HEK293 (cell line): Measurements from ENCODE around the gene ITGAL.
A peak's percentile ranks its signal among the peaks of the same experiment; 100 is the strongest.

Source experiments
- CTCF ChIA-PET: fragments of 350-600 bp; formaldehyde crosslinking; extraction: SDS; loops from one replicate; lab custom pipeline; 2021; ENCODE audit warnings: antibody characterized with exemption; lab: Yijun Ruan, JAX
- POLR2A ChIA-PET: fragments of 300-600 bp; formaldehyde crosslinking; extraction: SDS; loops from one replicate; lab custom pipeline; 2020; ENCODE audit warnings: antibody characterized with exemption, inconsistent platforms; lab: Yijun Ruan, JAX
- H3K27ac ChIP-seq: fragments of 200-500 bp; sonication (Bioruptor generic); 2 replicates; pipeline ENCODE4 v1.5.1; 2014; ENCODE audit warnings: low read depth, low read length, control low read depth, inconsistent platforms; ENCODE audit errors: extremely low read depth
- H3K36me3 ChIP-seq, 2 experiments: fragments of 200-500 bp in 1 of 2; sonication (Bioruptor generic) in 1 of 2; 1 replicate in 1 of 2; 2 replicates in 1 of 2; pipeline ENCODE4 v1.5.1; 2014 to 2017; ENCODE audit warnings: inconsistent platforms in 2 of 2, low read length in 2 of 2; ENCODE audit not compliant: control insufficient read depth in 2 of 2, insufficient read depth in 1 of 2
- H3K4me1 ChIP-seq: fragments of 200-500 bp; sonication (Bioruptor generic); 2 replicates; pipeline ENCODE4 v1.5.1; 2014; ENCODE audit warnings: mild to moderate bottlenecking, low read length, inconsistent platforms; ENCODE audit not compliant: control insufficient read depth, insufficient read depth
- H3K4me3 ChIP-seq: 2 replicates; pipeline ENCODE4 v1.5.1; 2011; ENCODE audit warnings: low read depth, mild to moderate bottlenecking, control low read depth, low read length, moderate library complexity
- H3K9me3 ChIP-seq: fragments of 200-500 bp; sonication (Bioruptor generic); 2 replicates; pipeline ENCODE4 v1.5.1; 2014; ENCODE audit warnings: low read depth, low read length, inconsistent platforms; ENCODE audit not compliant: control insufficient read depth, insufficient read depth
- IKZF3 ChIP-seq: fragments of 450-650 bp; IDR thresholded peaks from 2 replicates; pipeline ENCODE4 v1.5.0; 2018; ENCODE audit warnings: missing biosample characterization, mild to moderate bottlenecking, missing genetic modification characterization, moderate library complexity
- KLF1 ChIP-seq: fragments of 450-650 bp; formaldehyde crosslinking; IDR thresholded peaks from 2 replicates; pipeline ENCODE4 v1.5.1; 2016; ENCODE audit warnings: missing biosample characterization, missing genetic modification characterization
- PATZ1 ChIP-seq: fragments of 450-650 bp; formaldehyde crosslinking; IDR thresholded peaks from 2 replicates; pipeline ENCODE4 v1.5.1; 2016; ENCODE audit warnings: missing biosample characterization, missing genetic modification characterization
- RBAK ChIP-seq: fragments of 450-650 bp; formaldehyde crosslinking; IDR thresholded peaks from 2 replicates; pipeline ENCODE4 v1.5.1; 2016; ENCODE audit warnings: missing biosample characterization, missing genetic modification characterization
- SCRT1 ChIP-seq: fragments of 450-650 bp; formaldehyde crosslinking; IDR thresholded peaks from 2 replicates; pipeline ENCODE4 v1.5.1; 2016; ENCODE audit warnings: missing biosample characterization, missing genetic modification characterization, borderline replicate concordance
- SCRT2 ChIP-seq: fragments of 450-650 bp; formaldehyde crosslinking; IDR thresholded peaks from 2 replicates; pipeline ENCODE4 v1.5.1; 2016; ENCODE audit warnings: missing biosample characterization, missing genetic modification characterization
- ZBTB17 ChIP-seq: fragments of 450-650 bp; formaldehyde crosslinking; IDR thresholded peaks from 2 replicates; pipeline ENCODE4 v1.5.1; 2016; ENCODE audit warnings: missing biosample characterization, missing genetic modification characterization
- ZNF175 ChIP-seq: fragments of 450-650 bp; formaldehyde crosslinking; IDR thresholded peaks from 2 replicates; pipeline ENCODE4 v1.5.1; 2016; ENCODE audit warnings: missing biosample characterization, missing genetic modification characterization
- ZNF23 ChIP-seq: fragments of 450-650 bp; formaldehyde crosslinking; IDR thresholded peaks from 2 replicates; pipeline ENCODE4 v1.5.1; 2016; ENCODE audit warnings: missing biosample characterization, missing genetic modification characterization, borderline replicate concordance
- ZNF274 ChIP-seq, 2 experiments: fragments of 200-500 bp in 1 of 2; fragments of 450-650 bp in 1 of 2; sonication (Bioruptor generic) in 1 of 2; formaldehyde crosslinking in 1 of 2; IDR thresholded peaks; 2 replicates each; pipeline versions ENCODE4 v1.5.1 to v1.6.1; 2014 to 2016; ENCODE audit warnings: borderline replicate concordance in 1 of 2, inconsistent platforms in 1 of 2, low read length in 1 of 2, missing biosample characterization in 1 of 2, missing genetic modification characterization in 1 of 2
- ZNF404 ChIP-seq: fragments of 450-650 bp; formaldehyde crosslinking; IDR thresholded peaks from 2 replicates; pipeline ENCODE4 v1.5.1; 2017; ENCODE audit warnings: missing biosample characterization, missing genetic modification characterization
- ZNF670 ChIP-seq: fragments of 450-650 bp; formaldehyde crosslinking; IDR thresholded peaks from 2 replicates; pipeline ENCODE4 v1.5.1; 2016; ENCODE audit warnings: missing biosample characterization, missing genetic modification characterization, low read depth
- ZNF677 ChIP-seq: fragments of 450-650 bp; IDR thresholded peaks from 2 replicates; pipeline ENCODE4 v1.5.0; 2018; ENCODE audit warnings: missing biosample characterization, mild to moderate bottlenecking, missing genetic modification characterization, moderate library complexity
- ZNF837 ChIP-seq: fragments of 450-650 bp; formaldehyde crosslinking; IDR thresholded peaks from 2 replicates; pipeline ENCODE4 v1.5.1; 2016; ENCODE audit warnings: missing biosample characterization, missing genetic modification characterization
- ZSCAN16 ChIP-seq: fragments of 450-650 bp; formaldehyde crosslinking; IDR thresholded peaks from 2 replicates; pipeline ENCODE4 v1.5.1; 2016; ENCODE audit warnings: missing biosample characterization, missing genetic modification characterization
- TF ChIP-seq, protein P1 (sequence below): fragments of 450-650 bp; formaldehyde crosslinking; IDR thresholded peaks from 2 replicates; pipeline ENCODE4 v1.5.1; 2016; ENCODE audit warnings: missing biosample characterization, missing genetic modification characterization

ITGAL gene

DNA sequence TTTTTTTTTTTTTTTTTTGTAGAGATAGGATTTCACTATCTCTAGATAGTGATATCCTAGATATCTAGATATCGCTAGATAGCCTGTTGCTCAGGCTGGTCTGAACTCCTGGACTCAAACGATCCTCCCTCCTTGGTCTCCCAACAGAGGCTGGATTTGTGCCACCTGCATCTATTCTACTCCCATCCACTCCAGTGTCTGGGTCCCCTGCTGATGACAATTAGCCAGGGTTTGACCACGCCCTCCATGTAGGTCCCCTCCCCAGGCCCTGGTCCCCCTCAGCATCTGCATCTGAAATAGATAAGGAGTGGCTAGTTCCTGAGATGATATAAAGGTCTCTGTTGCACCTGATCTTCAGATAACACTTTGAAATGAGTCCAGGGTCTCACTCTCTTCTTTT lies 96.7 kb downstream of the ITGAL start:
- TF ChIP-seq ZNF23 (tag by site-specific recombination) = no peak
- no peak for TF ChIP-seq ZNF837
- 0 out of 2 replicates have a peak, but pooled peaks have one; percentile 12 for TF ChIP-seq PATZ1 (tag by site-specific recombination)
- no peak for TF ChIP-seq ZNF274 (IDR thresholded peaks at IDR 0.05; ENCODE audit: low read length)
- no peak for TF ChIP-seq ZNF274 (tag by site-specific recombination; IDR thresholded peaks at IDR 0.05; ENCODE audit: borderline replicate concordance)
- 0 out of 2 replicates have a peak, but pooled peaks have one; percentile 30 for TF ChIP-seq SCRT2
- TF ChIP-seq ZNF670 (tag by site-specific recombination) = no peak
- no peak for TF ChIP-seq ZNF404 (tag by site-specific recombination)
- peak; percentile 35; the same call in 1 of the 2 replicates for TF ChIP-seq KLF1 (tag by site-specific recombination)
- no peak for TF ChIP-seq RBAK (tag by site-specific recombination)
- TF ChIP-seq ZBTB17 (tag by site-specific recombination) = 0 out of 2 replicates have a peak, but pooled peaks have one; percentile 15
- 0 out of 2 replicates have a peak, but pooled peaks have one; percentile 19 for TF ChIP-seq SCRT1
- POLR2A ChIA-PET = interaction anchor here (1.2 kb wide), 1 partner anchor 34 kb away, joined by 4 read pairs; the partner anchor contains the start of gene ZNF747
- Histone ChIP-seq H3K27ac (no peak overlapping the region), H3K4me3 (no peak overlapping the region), H3K36me3 (no peaks in the 10 kb centered on the region), H3K4me1 (peaks cover 2% of the 10 kb centered on the region; the same call in 1 of the 2 replicates), H3K9me3 (no peaks in the 10 kb centered on the region)
- CTCF ChIA-PET = no interaction called here

- Histone ChIP-seq H3K36me3 (no peaks in the 10 kb centered on the region), H3K9me3 (no peaks in the 10 kb centered on the region), H3K27ac (no peak overlapping the region), H3K4me3 (no peak overlapping the region), H3K4me1 (peaks cover 3% of the 10 kb centered on the region; the same call in 1 of the 2 replicates)
- ChIA-PET CTCF (interaction anchor here (1.2 kb wide), 1 partner anchor 15 kb away, joined by 3 read pairs; no protein-coding TSS in a partner anchor), POLR2A (interaction anchor here (0.9 to 2.8 kb wide), 8 partner anchors 10 to 153 kb away, joined by 4 to 69 read pairs (median 12); partner anchors contain the start of genes DCTPP1, ZNF689, ZNF747 and ZNF764)
- TF ChIP-seq, protein P1, sequence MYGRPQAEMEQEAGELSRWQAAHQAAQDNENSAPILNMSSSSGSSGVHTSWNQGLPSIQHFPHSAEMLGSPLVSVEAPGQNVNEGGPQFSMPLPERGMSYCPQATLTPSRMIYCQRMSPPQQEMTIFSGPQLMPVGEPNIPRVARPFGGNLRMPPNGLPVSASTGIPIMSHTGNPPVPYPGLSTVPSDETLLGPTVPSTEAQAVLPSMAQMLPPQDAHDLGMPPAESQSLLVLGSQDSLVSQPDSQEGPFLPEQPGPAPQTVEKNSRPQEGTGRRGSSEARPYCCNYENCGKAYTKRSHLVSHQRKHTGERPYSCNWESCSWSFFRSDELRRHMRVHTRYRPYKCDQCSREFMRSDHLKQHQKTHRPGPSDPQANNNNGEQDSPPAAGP (tag by site-specific recombination) = no peak
- TF ChIP-seq IKZF3 (tag by site-specific recombination) = peak; percentile 6; the same call in 1 of the 2 replicates
- no peak for TF ChIP-seq ZNF677
- no peak for TF ChIP-seq ZNF175 (tag by site-specific recombination)
- TF ChIP-seq ZSCAN16 (tag by site-specific recombination) = no peak
Measured at GRCh38 chr16:30569746-30570635, 97.4 kb downstream of the ITGAL start.
